CD4-positive, alpha-beta T cell treated with Interferon alpha-2 for 1 hour (primary cell): ENCODE data around the gene STK11.

Experiments used
- DNase-seq, 2 donors: peaks; one replicate each; pipeline ENCODE4 v3.0.0-alpha.2; 2020 to 2022

The STK11 gene

DNA sequence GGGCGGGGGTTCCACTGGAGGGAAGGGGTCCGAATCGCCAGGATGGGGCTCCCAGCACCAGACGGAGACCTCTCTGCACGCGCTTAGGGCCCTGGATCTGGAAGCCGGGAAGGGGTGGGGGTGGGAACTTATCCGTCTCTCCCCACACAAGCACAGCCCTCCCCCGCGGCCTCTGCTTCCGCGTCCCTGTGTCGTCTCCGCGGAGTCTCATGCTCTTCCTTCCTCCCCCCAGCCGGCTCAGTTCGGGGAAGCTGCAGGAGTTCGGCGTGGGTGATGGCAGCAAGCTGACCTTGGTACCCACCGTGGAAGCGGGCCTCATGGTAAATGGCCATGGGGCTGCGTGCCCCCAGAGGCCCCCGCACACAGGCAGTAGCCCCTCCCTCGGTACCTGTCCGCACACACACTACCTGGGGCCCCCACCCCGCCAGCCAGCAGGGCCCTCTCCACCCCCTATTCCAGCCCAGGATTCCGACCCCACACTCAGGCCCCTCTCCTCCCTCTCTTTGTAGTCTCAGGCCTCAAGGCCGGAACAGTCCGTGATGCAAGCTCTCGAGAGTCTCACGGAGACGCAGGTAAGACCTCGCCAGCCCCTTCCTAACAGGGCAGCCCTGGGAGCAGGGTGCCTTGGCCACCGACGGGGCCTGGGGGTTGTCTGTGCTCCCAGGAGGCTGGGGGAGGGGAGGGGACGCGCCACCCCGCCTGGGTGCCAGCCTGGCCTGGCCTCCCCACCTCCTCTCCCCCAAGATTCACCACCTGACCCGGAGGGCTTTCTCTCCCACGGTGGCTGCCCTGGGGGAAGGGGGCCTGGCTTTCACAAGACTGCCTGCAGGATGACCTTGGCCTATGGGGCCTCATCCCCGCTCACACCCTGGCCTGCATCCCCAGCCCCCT lies 46.0 kb downstream of the STK11 start:
- DNase-seq = peak; percentile 64 to 72

DNA sequence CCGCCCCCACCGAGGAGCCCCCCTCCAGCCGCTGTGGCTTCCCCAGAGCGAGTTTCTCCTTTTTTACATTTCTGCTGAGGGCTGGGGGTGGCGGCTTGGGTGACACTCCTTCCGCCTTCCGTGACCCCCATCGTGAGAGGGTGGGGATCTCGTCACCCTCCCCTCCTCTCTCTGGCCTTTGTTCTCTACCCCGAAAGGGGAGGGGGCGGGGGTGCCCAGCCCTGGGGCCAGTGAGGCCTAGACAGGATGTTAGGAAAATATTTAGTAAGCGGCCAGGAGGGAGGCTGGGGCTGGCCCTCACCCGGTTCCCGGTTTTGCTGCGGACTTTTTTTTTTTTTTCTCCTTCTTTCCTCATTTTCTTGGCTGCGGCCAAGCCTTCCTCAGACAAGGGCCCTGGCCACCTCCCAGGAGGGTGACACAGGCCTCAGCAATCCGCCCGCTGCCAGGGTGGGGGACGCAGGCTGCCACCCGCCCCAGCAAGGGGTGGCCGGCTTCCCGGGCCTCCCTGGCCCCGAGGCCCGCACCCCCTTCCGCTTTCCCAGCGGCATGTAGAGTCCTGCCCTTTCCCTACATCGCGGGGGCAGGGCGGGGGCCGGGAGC lies 46.7 kb downstream of the STK11 start:
- DNase-seq = peak; percentile 86 to 87

DNA sequence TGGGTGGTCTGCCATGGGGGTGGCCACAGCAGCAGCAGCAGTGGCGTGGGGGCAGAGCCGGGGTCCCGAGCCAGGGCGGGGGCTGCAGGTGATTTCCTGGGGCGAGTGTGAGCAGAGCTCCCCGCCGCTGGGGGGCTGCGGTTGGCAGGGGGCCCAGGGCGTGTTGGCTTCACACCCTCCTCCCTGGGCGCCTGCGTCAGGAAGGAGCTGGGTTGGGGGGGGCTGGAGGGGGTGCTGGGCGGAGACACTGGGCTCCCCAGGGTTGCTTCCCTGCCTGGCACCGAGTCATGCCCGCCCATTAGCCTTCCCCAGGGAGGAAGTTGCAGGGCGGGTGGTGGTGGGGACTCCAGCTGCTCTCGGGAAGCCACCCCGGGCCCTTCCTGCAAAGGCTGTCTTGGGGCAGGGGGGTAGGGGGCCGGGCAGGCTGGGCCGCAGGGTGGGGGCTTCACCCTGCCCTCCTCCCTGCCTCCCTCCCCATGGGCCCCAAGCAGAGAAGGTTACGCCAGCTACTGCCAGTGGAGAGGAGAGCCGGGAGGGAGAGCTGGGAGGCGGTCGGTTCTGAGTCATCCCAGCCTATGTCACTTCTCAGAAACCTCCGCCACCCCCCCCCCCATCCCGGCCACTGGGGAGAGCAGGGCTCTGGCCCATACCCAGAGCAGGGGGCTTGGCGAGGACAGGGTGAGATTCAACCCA lies 47.4 kb downstream of the STK11 start:
- peak; percentile 85 to 86 for DNase-seq

DNA sequence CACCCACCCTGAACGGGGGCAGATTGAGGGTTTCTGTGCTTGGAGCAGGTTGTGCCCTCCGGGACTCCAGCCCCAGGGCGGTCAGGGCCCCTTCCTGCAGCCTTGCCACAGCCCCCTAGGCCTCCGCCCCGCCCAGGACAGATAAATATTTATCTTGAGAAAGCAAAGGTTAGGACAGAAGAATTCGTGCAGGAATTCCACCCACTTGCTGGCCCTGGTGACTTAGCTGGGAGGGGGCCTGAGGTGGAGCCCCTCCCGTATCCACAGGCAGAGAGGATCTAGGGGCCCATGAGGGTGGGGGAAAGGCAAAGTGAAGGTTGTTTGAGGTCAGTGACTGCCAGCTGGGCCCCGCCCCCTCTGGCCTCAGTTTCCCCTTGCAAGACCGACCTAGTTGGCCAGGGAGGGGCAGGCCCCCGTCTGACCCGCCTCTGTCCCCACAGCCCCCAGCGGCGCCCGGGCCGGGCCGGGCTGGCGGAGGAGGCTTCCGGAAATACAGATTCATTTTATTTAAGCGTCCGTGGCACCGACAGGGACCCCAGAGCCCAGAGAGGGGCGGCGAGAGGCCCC lies 48.0 kb downstream of the STK11 start:
- DNase-seq = no peak

DNA sequence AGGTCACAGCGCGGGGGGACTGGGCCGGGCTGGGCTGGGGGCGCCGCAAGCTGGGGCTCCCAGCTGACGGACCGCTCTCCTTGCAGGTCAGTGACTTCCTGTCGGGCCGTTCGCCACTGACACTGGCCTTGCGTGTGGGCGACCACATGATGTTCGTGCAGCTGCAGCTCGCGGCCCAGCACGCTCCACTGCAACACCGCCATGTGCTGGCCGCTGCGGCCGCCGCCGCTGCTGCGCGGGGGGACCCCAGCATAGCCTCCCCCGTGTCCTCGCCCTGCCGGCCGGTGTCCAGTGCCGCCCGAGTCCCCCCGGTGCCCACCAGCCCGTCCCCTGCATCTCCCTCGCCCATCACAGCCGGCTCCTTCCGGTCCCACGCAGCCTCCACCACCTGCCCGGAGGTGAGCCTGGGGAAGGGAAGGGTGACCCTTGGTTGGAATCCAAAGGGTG lies 48.5 kb downstream of the STK11 start:
- DNase-seq = no peak

DNA sequence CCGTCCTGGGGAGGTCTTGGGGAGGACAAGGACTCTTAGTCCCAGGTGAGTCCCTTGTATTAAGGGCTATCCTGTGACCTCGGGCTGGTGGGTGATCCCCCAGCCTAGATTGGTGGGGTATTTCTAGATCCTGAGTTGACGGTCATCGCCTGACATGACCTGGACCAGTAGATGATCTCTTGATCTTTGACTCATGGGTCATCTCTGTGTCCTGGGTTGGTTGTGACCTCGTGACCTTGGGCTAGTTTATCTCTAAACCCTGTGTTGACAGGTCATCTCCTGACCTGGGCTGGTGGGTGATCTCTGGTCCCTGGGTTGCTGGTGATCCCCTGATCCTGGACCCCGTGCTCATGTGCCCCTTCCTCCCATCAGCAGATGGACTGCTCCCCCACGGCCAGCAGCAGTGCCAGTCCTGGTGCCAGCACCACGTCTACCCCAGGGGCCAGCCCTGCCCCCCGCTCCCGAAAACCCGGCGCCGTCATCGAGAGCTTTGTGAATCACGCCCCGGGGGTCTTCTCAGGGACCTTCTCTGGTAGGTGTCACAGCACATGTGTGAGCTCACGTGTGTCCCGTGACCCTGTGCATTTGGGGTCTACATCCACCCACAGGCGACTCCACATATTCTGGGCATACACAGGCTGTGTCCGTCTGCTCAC lies 49.1 kb downstream of the STK11 start:
- DNase-seq = no peak

DNA sequence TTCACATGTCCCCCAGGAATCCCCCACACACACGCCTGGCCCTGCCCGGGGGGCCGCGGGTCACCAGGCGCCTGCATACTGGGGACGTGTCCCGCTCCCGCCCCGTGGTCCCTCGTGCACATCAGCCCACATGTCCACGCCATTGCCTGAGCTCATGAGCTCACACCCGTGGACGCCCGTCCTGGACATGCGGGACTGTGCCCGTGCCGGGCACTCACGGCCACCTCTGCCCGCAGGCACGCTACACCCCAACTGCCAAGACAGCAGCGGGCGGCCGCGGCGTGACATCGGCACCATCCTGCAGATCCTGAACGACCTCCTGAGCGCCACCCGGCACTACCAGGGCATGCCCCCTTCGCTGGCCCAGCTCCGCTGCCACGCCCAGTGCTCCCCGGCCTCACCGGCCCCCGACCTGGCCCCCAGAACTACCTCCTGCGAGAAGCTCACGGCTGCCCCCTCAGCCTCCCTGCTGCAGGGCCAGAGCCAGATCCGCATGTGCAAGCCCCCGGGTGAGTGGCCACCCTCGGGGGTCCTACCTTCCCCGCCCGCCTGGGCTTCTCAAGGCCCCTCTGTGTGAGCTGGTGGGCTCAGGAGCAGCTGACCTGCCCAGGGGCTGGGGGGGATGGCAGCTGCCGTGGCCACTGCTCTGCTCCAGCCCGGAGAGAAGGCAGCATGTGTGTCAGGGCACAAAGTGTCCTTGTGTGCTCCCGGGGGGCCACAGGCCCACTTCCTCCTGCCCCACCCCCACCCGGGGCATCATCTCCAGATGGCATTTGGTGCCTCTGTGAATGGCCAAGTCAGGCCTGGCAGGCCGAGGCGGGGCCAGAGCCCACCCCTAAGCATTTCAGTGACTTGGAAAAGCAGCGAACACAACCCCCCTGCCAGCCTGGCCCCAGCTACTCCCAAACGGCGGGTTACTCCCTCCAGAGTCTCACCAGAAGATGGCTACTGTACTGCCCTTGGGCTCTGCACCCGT lies 49.9 kb downstream of the STK11 start:
- DNase-seq = no peak

DNA sequence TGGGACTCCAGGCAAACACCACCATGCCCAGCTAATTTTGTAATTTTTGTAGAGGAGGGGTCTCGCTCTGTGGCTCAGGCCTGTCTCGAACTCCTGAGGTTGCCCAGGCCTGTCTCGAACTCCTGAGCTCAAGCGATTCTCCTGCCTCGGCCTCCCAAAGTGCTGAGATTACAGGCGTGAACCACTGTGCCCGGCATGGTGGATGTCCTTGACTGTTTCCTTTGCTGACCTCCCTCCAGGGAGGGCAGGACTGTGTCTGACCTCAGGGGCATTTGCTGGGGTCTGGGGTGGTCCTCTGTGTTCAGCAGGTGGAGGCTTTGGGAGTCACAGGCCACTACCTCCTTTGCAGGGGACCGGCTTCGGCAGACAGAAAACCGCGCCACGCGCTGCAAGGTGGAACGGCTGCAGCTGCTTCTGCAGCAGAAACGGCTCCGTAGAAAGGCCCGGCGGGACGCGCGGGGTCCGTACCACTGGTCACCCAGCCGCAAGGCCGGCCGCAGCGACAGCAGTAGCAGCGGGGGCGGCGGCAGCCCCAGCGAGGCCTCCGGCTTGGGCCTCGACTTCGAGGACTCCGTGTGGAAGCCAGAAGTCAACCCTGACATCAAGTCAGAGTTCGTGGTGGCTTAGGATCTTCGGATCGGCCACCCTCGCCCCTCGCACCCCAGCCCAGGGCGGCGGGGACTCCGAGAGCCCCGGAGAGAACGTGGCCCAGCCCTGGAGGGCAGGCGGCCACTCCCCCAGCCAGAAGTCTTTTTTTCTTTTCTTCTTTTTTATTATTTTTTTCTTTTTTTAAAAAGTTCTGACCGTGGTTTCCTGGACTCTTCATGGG lies 51.3 kb downstream of the STK11 start:
- no peak for DNase-seq

DNA sequence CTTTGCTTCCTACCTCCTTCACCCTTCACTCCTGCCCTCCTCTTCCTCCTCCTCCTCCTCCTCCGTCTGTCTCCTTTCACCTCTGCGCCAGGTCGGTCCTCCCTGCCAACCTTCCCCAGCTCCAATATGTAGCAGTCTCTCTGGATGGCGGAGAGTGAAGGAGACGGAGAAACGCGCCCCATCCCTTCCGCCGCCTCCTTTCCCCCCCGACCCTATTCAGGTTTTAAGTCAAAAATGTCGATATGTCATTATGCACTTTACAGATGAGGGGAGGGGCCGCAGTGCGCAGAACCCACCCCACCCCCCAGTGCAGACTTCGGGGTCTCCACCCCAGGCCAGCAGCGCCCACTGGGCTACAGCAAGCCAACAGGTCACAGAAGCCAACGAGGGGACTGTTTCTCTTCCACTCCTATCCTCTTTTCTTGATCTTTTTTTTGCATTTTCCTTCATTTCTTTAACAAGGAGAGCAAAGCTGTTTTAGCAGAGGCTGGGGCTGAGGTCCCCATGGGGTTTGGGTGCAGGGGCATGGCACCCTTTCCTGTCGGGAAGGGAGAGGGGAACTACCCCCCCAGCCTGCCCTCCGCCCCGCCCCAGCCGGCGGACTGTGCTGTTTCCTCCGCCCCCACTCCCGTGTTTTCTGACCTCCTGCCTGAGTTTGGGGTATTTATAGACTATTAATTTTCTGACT lies 52.0 kb downstream of the STK11 start:
- DNase-seq = no peak

DNA sequence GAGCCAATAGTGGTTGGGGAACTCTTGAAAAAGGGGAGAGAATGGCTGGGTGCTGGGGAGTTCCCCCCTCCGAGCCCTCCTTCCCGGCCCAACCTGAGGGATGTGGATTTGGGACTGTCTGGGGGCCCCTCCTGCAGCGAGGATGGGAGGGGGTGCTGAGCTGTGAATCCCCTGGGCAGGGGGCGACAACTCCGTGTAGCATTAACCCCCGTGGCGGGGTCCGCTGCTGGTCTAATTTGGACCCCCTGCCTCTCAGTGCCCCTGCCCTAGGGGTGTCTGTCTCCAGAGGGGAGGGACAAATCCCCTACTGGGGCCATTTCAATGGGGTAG lies 52.5 kb downstream of the STK11 start:
- no peak for DNase-seq

DNA sequence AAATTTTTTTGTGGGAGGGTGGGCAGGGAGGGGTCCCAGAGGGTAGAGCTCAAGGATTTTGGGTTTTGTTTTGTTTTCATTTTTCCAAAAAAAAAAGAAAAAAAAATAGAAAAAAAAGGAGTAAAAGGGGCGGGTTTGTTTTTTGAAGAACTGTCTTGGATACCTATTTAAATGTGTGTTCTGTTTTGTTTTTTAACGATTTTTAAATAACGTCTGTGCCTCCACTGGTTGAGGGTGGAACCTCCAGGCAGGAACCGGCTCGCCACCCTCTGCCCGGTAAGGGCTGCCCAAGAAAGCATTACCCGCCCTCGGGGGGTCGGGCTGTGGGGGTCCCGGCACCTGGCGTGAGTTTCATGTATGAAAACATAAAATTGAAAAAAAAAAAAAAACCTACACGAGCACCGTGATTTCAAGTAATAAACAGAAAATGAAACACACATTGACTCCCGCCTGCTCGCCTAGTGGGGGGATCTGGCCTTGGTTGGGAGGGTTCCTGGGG lies 53.2 kb downstream of the STK11 start:
- no peak for DNase-seq

DNA sequence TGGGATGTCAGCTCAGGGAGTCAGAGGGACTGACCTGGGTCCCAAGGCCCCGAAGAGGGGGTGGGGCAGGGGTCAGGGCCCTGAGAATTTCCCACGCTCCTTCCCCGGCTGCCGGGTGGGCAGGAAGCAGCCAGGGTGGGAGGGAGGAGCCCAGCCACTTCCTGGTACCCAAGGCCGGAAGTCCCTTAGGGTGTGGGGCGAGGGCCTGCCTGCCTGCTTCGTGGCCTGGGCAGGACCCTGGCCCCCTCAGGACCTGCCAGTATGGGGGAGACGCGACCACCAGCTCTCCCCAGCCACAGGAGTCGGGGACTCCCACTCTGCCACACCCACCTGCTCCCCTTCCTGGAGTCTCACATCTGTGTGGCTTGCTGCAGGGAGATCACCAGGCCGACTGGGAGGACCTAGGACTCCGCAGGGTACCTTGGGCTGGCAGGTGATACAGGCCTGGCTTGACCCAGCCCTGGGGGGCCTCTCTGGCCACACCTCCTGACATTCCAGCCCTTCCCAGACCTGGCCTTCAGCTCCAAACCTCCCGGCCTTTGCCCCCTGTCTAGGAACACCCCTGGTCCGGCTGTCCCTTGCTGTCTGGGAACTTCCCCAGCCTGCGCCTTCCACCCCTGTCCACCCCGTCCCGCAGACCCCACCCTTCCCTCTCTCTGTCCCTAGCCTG lies 53.8 kb downstream of the STK11 start:
- DNase-seq = peak; percentile 81 to 86

DNA sequence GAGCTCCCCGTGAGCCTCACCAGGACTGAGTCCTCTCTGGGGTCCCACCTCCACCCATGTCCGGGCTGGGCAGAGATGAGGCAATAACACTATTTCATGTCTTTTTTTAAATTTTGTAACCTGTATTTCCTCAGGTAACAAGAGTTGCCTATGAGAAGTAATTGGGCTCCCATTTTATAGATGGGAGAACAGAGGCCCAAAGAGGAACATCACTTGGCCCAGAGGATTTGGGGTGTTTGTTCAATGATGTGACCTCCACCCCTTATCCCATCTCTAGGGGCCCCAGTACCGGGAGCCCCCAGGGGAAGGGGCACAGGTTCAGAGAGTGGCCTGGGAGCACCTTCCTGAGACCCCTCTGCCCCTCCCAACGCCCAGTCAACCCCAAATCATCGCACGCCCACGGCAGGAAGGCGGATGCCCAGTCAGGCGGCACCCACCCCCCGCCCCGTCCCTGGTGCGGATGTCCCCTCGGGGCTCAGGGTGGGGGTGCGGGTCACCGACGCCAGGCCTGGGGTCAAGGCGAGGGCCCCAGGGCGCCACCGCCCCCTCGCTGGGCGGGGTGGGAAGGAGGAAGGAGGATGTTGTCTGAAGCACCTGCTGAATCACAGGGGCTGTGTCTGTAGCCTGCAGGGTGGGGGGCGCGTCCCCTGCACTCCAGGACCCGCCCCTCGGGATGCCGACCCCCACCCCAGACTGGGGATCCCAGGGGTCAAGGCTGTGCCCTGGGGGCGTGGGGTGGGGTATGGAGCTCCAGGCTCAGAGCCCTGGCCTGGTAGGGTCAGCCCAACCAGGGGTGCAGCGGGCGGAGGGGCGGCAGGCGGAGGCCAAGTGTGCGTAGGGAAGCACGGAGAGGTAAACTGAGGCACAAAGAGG lies 54.5 kb downstream of the STK11 start:
- DNase-seq = peak; percentile 71 to 77

DNA sequence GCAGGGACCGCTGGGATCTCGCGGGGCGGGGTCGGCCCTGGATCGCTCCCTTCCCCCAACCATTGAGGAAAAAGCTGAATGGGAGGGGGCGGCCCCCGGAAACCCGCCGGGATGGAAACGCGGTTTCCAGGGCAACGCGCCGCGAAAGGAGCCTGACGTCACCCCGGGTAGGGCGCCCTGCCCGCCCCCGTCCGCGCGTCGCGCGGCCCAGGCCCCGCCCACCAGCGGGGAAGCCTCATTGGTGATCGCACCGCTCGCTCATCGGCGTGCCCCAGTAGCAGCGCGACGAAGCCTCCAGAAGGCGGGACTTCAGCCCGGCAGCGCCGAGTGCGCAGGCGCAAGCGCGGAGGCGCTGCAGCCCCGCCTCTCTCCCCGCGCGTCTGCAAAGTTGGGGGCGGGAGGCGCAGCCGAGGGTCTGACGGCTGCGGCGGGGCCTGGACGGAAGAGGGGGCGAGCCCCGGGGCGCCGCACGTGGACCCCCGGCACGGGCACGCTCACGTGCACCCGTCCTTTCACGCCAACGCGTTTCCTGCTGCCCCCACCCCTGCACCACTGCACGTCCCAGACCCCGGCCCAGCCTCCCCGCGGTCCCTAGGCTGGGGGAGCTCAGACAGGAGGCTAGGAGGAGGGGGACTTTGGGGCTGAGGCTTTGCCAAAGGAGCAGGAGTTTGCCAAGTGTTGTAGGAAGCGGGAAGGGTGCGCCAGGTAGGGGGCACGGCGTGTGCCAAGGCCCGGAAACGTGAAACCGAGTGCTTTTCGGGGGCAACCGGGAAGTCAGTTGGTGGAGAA lies 55.4 kb downstream of the STK11 start:
- peak; percentile 98 to 99 for DNase-seq

DNA sequence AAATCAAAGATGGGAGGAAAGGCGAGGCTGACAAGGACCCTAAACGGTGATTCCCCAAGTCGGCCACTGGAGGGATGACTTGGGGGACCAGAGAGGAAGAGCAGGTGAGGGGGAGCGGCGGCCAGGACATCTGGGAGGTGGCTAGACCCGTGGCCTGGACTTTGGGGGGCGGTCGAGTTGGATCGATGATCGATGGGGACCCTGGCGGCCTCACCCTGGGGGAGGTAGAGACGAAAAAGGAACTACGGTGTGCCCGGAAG lies 55.9 kb downstream of the STK11 start:
- peak; percentile 41 to 65 for DNase-seq

DNA sequence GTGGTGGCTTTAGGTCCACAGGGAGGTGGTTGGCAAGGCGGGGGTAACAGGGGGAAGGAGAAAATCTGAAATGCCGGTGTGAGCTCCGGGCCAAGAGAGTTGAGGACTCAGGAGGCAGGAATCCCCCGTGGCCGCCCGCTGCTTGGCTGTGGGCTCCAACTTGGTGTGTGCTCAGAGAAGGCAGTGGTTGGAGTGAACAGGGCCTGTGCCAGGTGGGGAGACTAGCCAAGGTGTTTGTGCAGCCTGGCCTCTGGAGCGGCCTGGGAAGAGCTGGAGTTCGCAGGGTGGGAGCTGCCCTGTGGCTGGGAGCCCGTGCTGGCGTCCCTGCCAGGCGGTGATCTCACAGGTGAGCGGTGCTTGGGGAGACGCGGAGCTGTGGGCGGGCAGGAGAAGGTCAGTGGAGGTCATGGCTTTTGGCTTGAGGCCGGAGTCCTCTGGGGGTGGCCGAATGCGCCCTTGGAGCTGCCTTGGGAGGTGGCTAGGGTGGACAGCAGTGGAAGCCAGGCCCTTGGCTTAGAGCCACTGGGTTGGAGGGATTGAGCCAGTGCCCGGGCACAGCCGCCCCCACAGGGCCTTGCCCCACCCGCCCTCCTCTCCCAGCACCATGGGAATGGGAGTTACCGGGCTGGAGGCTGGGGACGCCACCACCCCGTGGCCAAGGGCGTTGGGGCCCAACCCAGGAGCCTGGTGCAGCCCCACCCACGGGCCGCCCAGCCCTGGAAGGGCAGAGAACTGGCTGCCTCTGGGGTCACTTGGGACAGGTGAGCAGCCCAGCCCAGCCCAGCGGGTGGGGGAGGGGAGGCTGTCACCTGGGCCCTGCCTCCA lies 56.4 kb downstream of the STK11 start:
- DNase-seq = peak; percentile 40 to 64

DNA sequence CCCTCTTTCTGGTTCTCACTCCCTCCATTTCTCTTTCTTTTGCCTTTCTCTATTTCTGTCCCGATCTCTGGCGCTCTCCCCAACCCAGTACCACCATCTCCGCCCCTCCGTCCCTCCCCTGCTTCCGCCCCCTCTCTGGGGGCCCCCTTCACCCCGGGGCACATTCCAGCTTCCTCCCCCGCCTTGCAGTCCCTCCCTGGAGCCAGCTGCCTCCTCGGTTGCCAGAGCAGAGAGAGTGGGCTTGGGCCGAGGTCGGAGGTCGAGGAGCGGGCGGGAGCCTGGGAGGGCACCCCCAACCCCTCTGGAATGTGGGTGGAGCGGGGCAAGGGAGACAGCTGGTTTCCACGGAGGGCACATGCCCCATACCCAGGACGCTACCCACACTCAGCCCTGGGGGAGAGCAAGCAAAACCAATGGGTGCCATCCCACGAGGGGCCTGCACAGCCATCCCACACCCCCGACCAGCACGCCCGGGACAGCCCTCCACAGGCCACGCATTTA lies 57.1 kb downstream of the STK11 start:
- DNase-seq = no peak
